ENCODE measurements around the gene CD99L2. TPM values are rescaled to one million over a fixed set of nuclear protein-coding genes. Genes with fewer than 3 reads are reported as not detected.

The CD99L2 gene
- total RNA-seq, 1 experiment from 2014 or later: 9.4 TPM

- H3K4me1 Mint-ChIP-seq: peaks cover 22% of the 10 kb centered on the region
- no peak for TF ChIP-seq RELA (CRISPR knock-in tag; IDR thresholded peaks at IDR 0.05; ENCODE audit: borderline replicate concordance)
- no peak for TF ChIP-seq TEAD1 (CRISPR knock-in tag; IDR thresholded peaks at IDR 0.05)
- TF ChIP-seq ZBTB21 (CRISPR knock-in tag; IDR thresholded peaks at IDR 0.05; ENCODE audit: borderline replicate concordance): no peak
- no peak for TF ChIP-seq KAT7 (CRISPR knock-in tag; IDR thresholded peaks at IDR 0.05; ENCODE audit: borderline replicate concordance)
- TF ChIP-seq ZNF396 (CRISPR knock-in tag; IDR thresholded peaks at IDR 0.05; ENCODE audit: borderline replicate concordance): no peak
- no peak for TF ChIP-seq HMGA2 (CRISPR knock-in tag; IDR thresholded peaks at IDR 0.05)
- no peak for TF ChIP-seq PRDM15 (CRISPR knock-in tag; IDR thresholded peaks at IDR 0.05)
- no peak for TF ChIP-seq MAX (CRISPR knock-in tag; IDR thresholded peaks at IDR 0.05)
- no peak for TF ChIP-seq CTCF (IDR thresholded peaks at IDR 0.05)
- no peak for TF ChIP-seq MYBL2 (CRISPR knock-in tag; IDR thresholded peaks at IDR 0.05)
- TF ChIP-seq NFYB (CRISPR knock-in tag; conservative IDR thresholded peaks at IDR 0.05; ENCODE audit: low read depth): no peak
- CTCF ChIA-PET: interaction anchor here (2.5 kb wide), 1 partner anchor 314 kb away, joined by 8 read pairs; no protein-coding TSS in a partner anchor
- POLR2A ChIA-PET: no interaction called here
- DNase-seq (ENCODE audit: low spot score) (no peak), ATAC-seq (no peak)
- no peak overlapping the region for H3K27ac Mint-ChIP-seq
- no peaks in the 10 kb centered on the region for H3K36me3 Mint-ChIP-seq
- no peaks in the 10 kb centered on the region for H3K9me3 Mint-ChIP-seq
- H3K4me3 Mint-ChIP-seq: no peak overlapping the region
- no peaks in the 10 kb centered on the region for H3K27me3 Mint-ChIP-seq (ENCODE audit: low read depth)
Measured at GRCh38 chrX:150768132-150768485, 130.4 kb downstream of the CD99L2 start.

- Mint-ChIP-seq H3K4me3 (no peak overlapping the region), H3K4me1 (peaks cover 21% of the 10 kb centered on the region), H3K9me3 (no peaks in the 10 kb centered on the region), H3K27ac (no peak overlapping the region), H3K27me3 (ENCODE audit: low read depth) (no peaks in the 10 kb centered on the region), H3K36me3 (no peaks in the 10 kb centered on the region)
- ChIA-PET CTCF (interaction anchor here (0.6 to 2.5 kb wide), 4 partner anchors 16 to 337 kb away, joined by 3 to 8 read pairs (median 4); no protein-coding TSS in a partner anchor), POLR2A (no interaction called here)
- TF ChIP-seq SP1 (CRISPR knock-in tag; conservative IDR thresholded peaks at IDR 0.05) (no peak), ZNF219 (CRISPR knock-in tag; IDR thresholded peaks at IDR 0.05; ENCODE audit: borderline replicate concordance) (no peak), HMGXB4 (CRISPR knock-in tag; IDR thresholded peaks at IDR 0.05) (no peak), ZNF396 (CRISPR knock-in tag; IDR thresholded peaks at IDR 0.05; ENCODE audit: borderline replicate concordance) (no peak), JUN (CRISPR knock-in tag; IDR thresholded peaks at IDR 0.05) (no peak), CTCF (IDR thresholded peaks at IDR 0.05) (no peak), ATF2 (CRISPR knock-in tag; IDR thresholded peaks at IDR 0.05; ENCODE audit: borderline replicate concordance, low read depth) (no peak), MYBL2 (CRISPR knock-in tag; IDR thresholded peaks at IDR 0.05) (no peak), ZNF232 (CRISPR knock-in tag; IDR thresholded peaks at IDR 0.05) (no peak), ZMAT4 (CRISPR knock-in tag; IDR thresholded peaks at IDR 0.05) (no peak), ZNF138 (CRISPR knock-in tag; conservative IDR thresholded peaks at IDR 0.05) (no peak), ZNF512 (CRISPR knock-in tag; IDR thresholded peaks at IDR 0.05; ENCODE audit: borderline replicate concordance) (no peak), ZBTB21 (CRISPR knock-in tag; IDR thresholded peaks at IDR 0.05; ENCODE audit: borderline replicate concordance) (no peak)
- ATAC-seq: no peak
- DNase-seq (ENCODE audit: low spot score): no peak
Measured at GRCh38 chrX:150767475-150768131, 130.9 kb downstream of the CD99L2 start.
